Measurements from ENCODE around the gene CHMP3.

CHMP3 gene

DNA sequence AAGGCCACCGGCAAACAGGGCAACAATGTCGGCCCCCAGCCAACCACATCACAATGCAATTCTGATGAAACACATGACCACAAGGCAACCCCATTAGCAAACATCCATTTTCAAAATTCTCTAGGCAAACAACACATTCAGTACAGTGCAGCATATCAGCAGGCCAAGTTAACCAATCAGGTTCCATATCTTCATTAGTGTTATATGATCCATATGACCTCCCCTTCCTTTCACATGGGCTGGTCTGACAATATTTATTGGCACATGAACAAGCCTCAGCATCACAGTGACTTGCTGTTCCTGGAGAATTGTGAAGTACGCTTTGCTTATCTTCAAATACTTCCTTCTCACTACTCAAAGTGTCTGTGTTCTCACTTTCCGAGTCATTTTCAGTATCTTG, 40.7 kb upstream of the CHMP3 start:
- no peaks in the 10 kb centered on the region for H3F3A ChIP-seq (ENCODE audit: insufficient read depth)
- H3K9me2 ChIP-seq (replicated peaks; ENCODE audit: insufficient read depth, low read length), result no peaks in the 10 kb centered on the region
- no peak overlapping the region for H3K4me3 ChIP-seq (ENCODE audit: insufficient read depth, low read length, poor library complexity, severe bottlenecking)
- no peaks in the 10 kb centered on the region for H4K20me1 ChIP-seq (ENCODE audit: low read depth, low read length)
- H3K36me3 ChIP-seq (ENCODE audit: low read length), result peaks cover 6% of the 10 kb centered on the region; the same call in 1 of the 2 replicates
- H3K9ac ChIP-seq (ENCODE audit: low read length), result no peak overlapping the region
- TF ChIP-seq, protein P1, sequence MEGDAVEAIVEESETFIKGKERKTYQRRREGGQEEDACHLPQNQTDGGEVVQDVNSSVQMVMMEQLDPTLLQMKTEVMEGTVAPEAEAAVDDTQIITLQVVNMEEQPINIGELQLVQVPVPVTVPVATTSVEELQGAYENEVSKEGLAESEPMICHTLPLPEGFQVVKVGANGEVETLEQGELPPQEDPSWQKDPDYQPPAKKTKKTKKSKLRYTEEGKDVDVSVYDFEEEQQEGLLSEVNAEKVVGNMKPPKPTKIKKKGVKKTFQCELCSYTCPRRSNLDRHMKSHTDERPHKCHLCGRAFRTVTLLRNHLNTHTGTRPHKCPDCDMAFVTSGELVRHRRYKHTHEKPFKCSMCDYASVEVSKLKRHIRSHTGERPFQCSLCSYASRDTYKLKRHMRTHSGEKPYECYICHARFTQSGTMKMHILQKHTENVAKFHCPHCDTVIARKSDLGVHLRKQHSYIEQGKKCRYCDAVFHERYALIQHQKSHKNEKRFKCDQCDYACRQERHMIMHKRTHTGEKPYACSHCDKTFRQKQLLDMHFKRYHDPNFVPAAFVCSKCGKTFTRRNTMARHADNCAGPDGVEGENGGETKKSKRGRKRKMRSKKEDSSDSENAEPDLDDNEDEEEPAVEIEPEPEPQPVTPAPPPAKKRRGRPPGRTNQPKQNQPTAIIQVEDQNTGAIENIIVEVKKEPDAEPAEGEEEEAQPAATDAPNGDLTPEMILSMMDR (IDR thresholded peaks at IDR 0.05; ENCODE audit: insufficient read depth, low read length, poor library complexity, severe bottlenecking), result no peak
- H3K27me3 ChIP-seq (ENCODE audit: low read length), result no peaks in the 10 kb centered on the region
- H2AFZ ChIP-seq (ENCODE audit: low read depth, low read length, severe bottlenecking), result no peak overlapping the region
- H3K79me2 ChIP-seq (ENCODE audit: insufficient read depth, low read length), result no peaks in the 10 kb centered on the region
- no peaks in the 10 kb centered on the region for H3K9me3 ChIP-seq (ENCODE audit: insufficient read depth, low read length)
- H3K27ac ChIP-seq (ENCODE audit: low read depth, low read length), result no peak overlapping the region
- H3K4me2 ChIP-seq (ENCODE audit: low read depth, low read length, poor library complexity, severe bottlenecking), result no peak overlapping the region

DNA sequence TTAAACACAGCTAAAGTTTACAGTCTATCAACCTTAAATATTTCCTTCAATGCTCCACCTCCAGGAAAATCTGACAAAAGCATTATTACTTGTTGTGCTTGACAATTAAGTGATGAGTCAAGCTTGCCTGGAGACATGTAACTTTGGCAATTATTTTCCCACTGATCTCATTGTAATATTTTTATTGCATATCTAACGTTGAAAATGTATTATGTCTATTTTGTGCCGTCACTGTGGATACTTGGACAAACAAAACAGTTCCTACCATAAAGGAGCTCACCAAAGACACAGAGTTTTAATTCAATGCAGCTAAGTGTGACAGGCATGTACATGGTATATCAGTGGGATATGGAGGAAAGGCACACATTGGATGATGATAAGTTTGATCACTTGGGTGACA, 35.7 kb upstream of the CHMP3 start:
- no peaks in the 10 kb centered on the region for H3K79me2 ChIP-seq (ENCODE audit: insufficient read depth, low read length)
- no peak overlapping the region for H3K9ac ChIP-seq (ENCODE audit: low read length)
- H3K27me3 ChIP-seq (ENCODE audit: low read length), result no peaks in the 10 kb centered on the region
- no peaks in the 10 kb centered on the region for H3K9me3 ChIP-seq (ENCODE audit: insufficient read depth, low read length)
- no peak overlapping the region for H2AFZ ChIP-seq (ENCODE audit: low read depth, low read length, severe bottlenecking)
- H3F3A ChIP-seq (ENCODE audit: insufficient read depth), result no peaks in the 10 kb centered on the region
- no peaks in the 10 kb centered on the region for H3K9me2 ChIP-seq (replicated peaks; ENCODE audit: insufficient read depth, low read length)
- no peak overlapping the region for H3K4me3 ChIP-seq (ENCODE audit: insufficient read depth, low read length, poor library complexity, severe bottlenecking)
- H3K36me3 ChIP-seq (ENCODE audit: low read length), result no peaks in the 10 kb centered on the region
- H3K4me2 ChIP-seq (ENCODE audit: low read depth, low read length, poor library complexity, severe bottlenecking), result no peak overlapping the region
- H3K27ac ChIP-seq (ENCODE audit: low read depth, low read length), result no peak overlapping the region
- no peaks in the 10 kb centered on the region for H4K20me1 ChIP-seq (ENCODE audit: low read depth, low read length)
- no peak for TF ChIP-seq EZH2phosphoT487 (conservative IDR thresholded peaks at IDR 0.05; ENCODE audit: low read length)
- TF ChIP-seq, protein P1 (IDR thresholded peaks at IDR 0.05; ENCODE audit: insufficient read depth, low read length, poor library complexity, severe bottlenecking), result no peak

DNA sequence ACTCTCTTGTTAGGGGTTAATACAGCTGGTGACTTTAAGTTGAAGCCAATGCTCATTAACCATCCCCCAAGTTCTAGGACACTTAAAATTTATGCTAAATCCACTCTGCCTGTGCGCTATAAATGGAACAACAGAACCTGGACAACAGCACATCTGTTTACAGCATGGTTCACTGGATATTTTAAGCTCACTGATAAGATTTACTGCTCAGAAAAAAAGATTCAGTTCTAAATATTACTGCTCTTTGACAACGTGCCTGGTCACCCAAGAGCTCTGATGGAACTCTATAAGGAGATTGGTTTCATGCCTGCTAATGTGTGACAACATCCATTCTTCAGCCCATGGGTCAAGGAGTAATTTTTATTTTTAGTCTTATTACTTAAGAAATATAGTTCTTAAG, 32.9 kb upstream of the CHMP3 start:
- Histone ChIP-seq H2AFZ (ENCODE audit: low read depth, low read length, severe bottlenecking) (no peak overlapping the region), H3K36me3 (ENCODE audit: low read length) (no peaks in the 10 kb centered on the region), H3K27ac (ENCODE audit: low read depth, low read length) (no peak overlapping the region), H3K4me2 (ENCODE audit: low read depth, low read length, poor library complexity, severe bottlenecking) (no peak overlapping the region), H3K79me2 (ENCODE audit: insufficient read depth, low read length) (no peaks in the 10 kb centered on the region), H3K9ac (ENCODE audit: low read length) (no peak overlapping the region), H3K9me3 (ENCODE audit: insufficient read depth, low read length) (no peaks in the 10 kb centered on the region), H4K20me1 (ENCODE audit: low read depth, low read length) (no peaks in the 10 kb centered on the region), H3K4me3 (ENCODE audit: insufficient read depth, low read length, poor library complexity, severe bottlenecking) (no peak overlapping the region), H3K9me2 (replicated peaks; ENCODE audit: insufficient read depth, low read length) (no peaks in the 10 kb centered on the region), H3F3A (ENCODE audit: insufficient read depth) (no peaks in the 10 kb centered on the region), H3K27me3 (ENCODE audit: low read length) (no peaks in the 10 kb centered on the region)
- TF ChIP-seq, protein P1 (IDR thresholded peaks at IDR 0.05; ENCODE audit: insufficient read depth, low read length, poor library complexity, severe bottlenecking), result no peak
- TF ChIP-seq EZH2phosphoT487 (conservative IDR thresholded peaks at IDR 0.05; ENCODE audit: low read length), result no peak

DNA sequence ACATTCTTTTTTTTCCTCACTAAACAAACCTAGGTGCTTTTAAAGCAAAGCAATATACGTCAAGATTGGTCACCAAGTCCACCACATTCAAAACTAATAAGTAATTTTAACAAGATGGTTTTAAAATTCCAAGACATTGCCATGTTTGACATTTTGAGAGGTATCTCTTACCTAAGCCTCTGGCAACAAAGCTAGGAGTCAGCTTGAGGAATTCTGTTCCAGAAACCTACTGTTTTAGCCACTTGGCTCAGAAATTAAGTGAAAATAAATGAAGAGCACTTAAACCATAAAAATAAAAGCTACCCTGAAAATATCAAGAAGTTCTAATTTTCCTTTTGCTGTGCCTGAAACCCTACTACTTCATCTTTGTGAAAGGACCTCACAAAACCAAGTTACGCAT, 30.0 kb upstream of the CHMP3 start:
- Histone ChIP-seq H3K27ac (ENCODE audit: low read depth, low read length) (no peak overlapping the region), H3K4me2 (ENCODE audit: low read depth, low read length, poor library complexity, severe bottlenecking) (no peak overlapping the region)

More for the DNA sequence above, 30.0 kb upstream of the CHMP3 start:
- H3K27me3 ChIP-seq (ENCODE audit: low read length), result no peaks in the 10 kb centered on the region
- H3K4me3 ChIP-seq (ENCODE audit: insufficient read depth, low read length, poor library complexity, severe bottlenecking), result no peak overlapping the region
- H3K79me2 ChIP-seq (ENCODE audit: insufficient read depth, low read length), result no peaks in the 10 kb centered on the region
- H3K9me3 ChIP-seq (ENCODE audit: insufficient read depth, low read length), result no peaks in the 10 kb centered on the region
- H3K9me2 ChIP-seq (replicated peaks; ENCODE audit: insufficient read depth, low read length), result no peaks in the 10 kb centered on the region
- no peaks in the 10 kb centered on the region for H4K20me1 ChIP-seq (ENCODE audit: low read depth, low read length)
- no peak overlapping the region for H2AFZ ChIP-seq (ENCODE audit: low read depth, low read length, severe bottlenecking)
- no peaks in the 10 kb centered on the region for H3K36me3 ChIP-seq (ENCODE audit: low read length)
- H3F3A ChIP-seq (ENCODE audit: insufficient read depth), result no peaks in the 10 kb centered on the region
- TF ChIP-seq, protein P1 (IDR thresholded peaks at IDR 0.05; ENCODE audit: insufficient read depth, low read length, poor library complexity, severe bottlenecking), result no peak
- no peak for TF ChIP-seq EZH2phosphoT487 (conservative IDR thresholded peaks at IDR 0.05; ENCODE audit: low read length)
- no peak overlapping the region for H3K9ac ChIP-seq (ENCODE audit: low read length)

Data from SU-DHL-6 (cell line).